A549 (cell line): ENCODE measurements around the gene ALKBH7.

Experiments
- CEBPB ChIP-seq, 2 experiments: fragments of >200 bp in 1 of 2; sonication (Bioruptor Twin) in 1 of 2; formaldehyde crosslinking in 1 of 2; IDR thresholded peaks; 2 replicates each; pipeline ENCODE4 v1.6.1; 2012 to 2016
- EP300 ChIP-seq, 2 experiments: fragments of >200 bp; sonication (Bioruptor Twin); formaldehyde crosslinking; IDR thresholded peaks; 2 replicates in 1 of 2; 3 replicates in 1 of 2; pipeline ENCODE4 v1.6.1; 2016 to 2017
- MAX ChIP-seq: IDR thresholded peaks from 2 replicates; pipeline ENCODE4 v1.6.1; 2012
- POLR2A ChIP-seq: IDR thresholded peaks from 2 replicates; pipeline ENCODE4 v1.6.1; 2012; ENCODE audit warnings: mild to moderate bottlenecking, low read length
- RCOR1 ChIP-seq: fragments of 150-350 bp; IDR thresholded peaks from 2 replicates; pipeline ENCODE4 v1.6.1; 2014; ENCODE audit warnings: antibody characterized with exemption, low read length, low read depth
- TF ChIP-seq, protein P1 (sequence below): fragments of >200 bp; sonication (Bioruptor Twin); formaldehyde crosslinking; IDR thresholded peaks from 3 replicates; pipeline ENCODE4 v1.5.1; 2016

- TF ChIP-seq, protein P1, sequence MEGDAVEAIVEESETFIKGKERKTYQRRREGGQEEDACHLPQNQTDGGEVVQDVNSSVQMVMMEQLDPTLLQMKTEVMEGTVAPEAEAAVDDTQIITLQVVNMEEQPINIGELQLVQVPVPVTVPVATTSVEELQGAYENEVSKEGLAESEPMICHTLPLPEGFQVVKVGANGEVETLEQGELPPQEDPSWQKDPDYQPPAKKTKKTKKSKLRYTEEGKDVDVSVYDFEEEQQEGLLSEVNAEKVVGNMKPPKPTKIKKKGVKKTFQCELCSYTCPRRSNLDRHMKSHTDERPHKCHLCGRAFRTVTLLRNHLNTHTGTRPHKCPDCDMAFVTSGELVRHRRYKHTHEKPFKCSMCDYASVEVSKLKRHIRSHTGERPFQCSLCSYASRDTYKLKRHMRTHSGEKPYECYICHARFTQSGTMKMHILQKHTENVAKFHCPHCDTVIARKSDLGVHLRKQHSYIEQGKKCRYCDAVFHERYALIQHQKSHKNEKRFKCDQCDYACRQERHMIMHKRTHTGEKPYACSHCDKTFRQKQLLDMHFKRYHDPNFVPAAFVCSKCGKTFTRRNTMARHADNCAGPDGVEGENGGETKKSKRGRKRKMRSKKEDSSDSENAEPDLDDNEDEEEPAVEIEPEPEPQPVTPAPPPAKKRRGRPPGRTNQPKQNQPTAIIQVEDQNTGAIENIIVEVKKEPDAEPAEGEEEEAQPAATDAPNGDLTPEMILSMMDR, result no peak
- TF ChIP-seq RCOR1 (no peak), EP300 (IDR thresholded peaks at IDR 0.05) (no peak), POLR2A (no peak), CEBPB (IDR thresholded peaks at IDR 0.05) (no peak), MAX (no peak)
Observed at GRCh38 chr19:6343462-6343861, 29.1 kb upstream of the ALKBH7 start.
